NCI-H2029 (cell line): Measurements from ENCODE around the gene CPSF4L.

Experiments used
- DNase-seq: peaks from one replicate; lab custom pipeline; 2025; lab: John Stamatoyannopoulos, UW

The CPSF4L gene

GRCh38 chr17:73231841-73232586 is 29.7 kb downstream of the CPSF4L start:
- peak; percentile 87 for DNase-seq

- no peak for DNase-seq
Observed at GRCh38 chr17:73231395-73231794, 30.3 kb downstream of the CPSF4L start.

- no peak for DNase-seq
Observed at GRCh38 chr17:73230088-73230487, 31.6 kb downstream of the CPSF4L start.

DNA sequence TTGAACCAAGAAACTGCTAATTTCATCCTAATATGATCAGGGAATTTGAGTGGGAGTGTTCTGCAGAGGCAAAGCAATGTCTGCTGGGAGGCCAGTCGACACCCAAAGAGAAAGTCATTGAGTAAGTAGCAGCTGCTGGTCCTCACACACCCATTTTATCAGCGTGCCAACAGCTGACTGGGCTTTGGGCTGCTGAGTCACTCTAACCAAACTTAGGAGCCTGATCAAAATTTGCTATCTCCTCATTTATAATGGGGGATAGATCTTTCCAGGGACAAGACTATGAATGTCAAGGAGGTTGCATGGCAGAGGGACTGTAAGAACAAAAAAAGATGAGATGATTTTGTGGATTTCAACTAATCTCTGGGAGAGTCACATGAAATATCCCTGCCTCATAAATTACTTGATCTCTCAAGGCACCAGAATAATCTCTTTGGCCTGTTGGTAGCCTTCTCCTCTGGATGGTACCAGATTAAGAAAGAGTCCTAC is 32.9 kb downstream of the CPSF4L start:
- peak; percentile 29 for DNase-seq

GRCh38 chr17:73227944-73228343 is 33.7 kb downstream of the CPSF4L start:
- DNase-seq: no peak

GRCh38 chr17:73227379-73227778 is 34.3 kb downstream of the CPSF4L start:
- no peak for DNase-seq

GRCh38 chr17:73226556-73227172 is 35.0 kb downstream of the CPSF4L start:
- DNase-seq: no peak

DNA sequence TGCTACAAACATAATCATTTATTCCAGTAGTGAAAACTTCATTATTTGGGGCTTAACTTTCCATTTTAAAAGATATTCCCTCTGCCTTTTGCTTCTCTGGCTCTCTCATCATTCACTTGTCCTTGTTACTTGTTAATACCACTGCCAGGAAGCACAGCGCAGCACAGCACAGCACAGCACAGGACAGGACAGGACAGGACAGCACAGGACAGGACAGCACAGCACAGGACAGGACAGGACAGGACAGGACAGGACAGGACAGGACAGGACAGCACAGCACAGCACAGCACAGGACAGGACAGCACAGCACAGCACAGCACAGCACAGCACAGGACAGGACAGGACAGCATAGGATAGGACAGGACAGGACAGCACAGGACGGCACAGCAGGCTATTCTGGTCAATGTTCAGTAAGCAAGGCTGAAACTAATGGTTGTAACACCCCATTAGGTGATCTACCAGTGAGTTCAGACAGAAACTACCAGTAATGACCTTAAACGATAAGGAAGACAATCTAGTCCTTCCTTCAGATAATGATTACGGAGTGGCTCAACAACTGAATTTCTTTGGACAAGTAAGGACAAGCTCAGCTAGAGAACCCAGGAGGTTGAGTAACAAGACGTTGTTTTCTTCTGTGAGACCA is 36.9 kb downstream of the CPSF4L start:
- DNase-seq: no peak

DNA sequence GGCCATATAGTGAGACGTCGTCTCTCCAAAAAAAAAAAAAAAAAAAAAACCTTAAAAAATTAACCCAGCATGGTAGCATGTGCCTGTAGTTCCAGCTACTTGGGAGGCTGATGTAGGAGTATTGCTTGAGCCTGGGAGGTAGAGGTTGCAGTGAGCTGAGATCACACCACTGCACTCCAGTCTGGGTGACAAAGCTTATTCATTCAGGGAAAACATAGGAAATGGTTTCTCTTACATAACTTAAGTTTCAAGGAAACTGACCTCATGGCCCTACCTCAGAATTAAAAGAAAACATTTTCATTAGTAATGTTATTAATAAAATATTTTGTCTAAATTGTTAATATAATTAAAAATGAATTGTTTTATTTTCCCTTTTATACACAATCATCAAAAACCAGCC is 37.4 kb downstream of the CPSF4L start:
- no peak for DNase-seq

- DNase-seq: no peak
Observed at GRCh38 chr17:73223626-73224230, 38.0 kb downstream of the CPSF4L start.

- peak; percentile 62 for DNase-seq
Observed at GRCh38 chr17:73215447-73215846, 46.2 kb downstream of the CPSF4L start.

DNA sequence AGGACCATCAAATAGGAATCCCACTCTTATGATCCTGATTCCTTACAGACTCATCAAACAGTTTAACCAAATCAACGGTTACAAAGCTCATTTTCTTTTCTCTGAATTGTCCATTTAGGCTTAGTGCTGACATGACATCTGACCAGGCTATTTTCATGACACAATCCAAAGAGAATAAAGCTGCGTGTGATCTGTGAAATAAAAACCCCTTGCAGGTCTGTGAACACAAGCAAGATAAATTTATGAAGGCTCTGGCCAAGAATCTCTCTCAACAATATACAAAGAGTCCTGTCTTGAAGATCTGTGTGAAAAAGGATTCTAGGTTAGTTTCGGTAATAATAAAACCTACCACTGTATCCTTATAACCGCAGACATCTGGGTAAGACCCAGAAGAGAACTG is 46.8 kb downstream of the CPSF4L start:
- no peak for DNase-seq

GRCh38 chr17:73214008-73214407 is 47.7 kb downstream of the CPSF4L start:
- no peak for DNase-seq

- DNase-seq: no peak
Observed at GRCh38 chr17:73211745-73212144, 49.9 kb downstream of the CPSF4L start.

DNA sequence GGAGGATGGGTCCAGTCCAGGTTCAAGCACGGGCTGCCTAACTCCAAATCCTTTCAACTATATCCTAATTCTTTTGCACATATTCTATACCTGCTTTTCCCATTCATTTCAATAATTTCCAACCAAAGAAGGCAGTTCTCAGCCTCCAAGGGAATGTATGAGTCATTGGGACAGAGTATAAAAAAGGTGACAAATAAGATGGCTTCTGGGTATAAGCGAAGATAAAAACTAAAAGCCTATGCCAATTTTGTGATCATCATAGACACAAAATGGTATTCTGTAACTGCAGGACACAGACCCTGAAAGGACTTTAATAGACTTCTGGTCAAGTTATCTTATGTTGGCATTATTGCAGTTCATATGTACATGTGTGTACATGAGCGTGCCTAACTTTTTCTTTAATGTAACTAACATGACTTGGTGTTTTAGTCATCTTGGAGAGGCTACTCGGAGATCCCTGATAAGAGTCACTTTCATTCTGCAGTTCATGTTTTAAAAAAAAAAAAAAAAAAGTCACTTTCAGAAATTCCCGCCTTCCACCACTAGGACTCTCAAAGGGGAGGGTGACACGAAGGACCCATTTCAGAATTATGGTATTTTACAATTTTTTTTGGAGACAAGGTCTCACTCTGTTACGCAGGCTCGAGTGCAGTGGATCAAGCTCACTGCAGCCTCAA is 51.5 kb downstream of the CPSF4L start:
- DNase-seq: no peak

DNA sequence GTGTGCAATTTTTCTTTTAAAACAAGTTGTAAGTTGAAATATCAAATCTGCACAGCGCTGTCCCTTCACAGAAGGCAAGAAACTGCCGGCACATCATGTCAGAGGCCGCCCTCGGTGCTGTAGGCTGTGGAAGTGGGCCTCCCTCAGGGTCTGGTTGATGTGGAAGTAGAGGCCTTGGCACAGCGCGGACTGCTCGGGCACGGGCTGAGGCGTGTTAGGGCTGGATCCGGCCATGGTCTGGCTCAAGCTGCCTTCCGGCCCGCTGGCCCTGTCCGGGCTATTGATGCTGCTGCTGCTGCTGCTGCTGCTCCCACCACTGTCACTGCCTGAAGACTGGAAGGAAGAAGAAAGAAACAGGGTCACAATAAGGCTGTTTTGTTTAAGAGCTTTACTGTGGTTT is 52.2 kb downstream of the CPSF4L start:
- DNase-seq: no peak

GRCh38 chr17:73208139-73208827 is 53.4 kb downstream of the CPSF4L start:
- DNase-seq: no peak

DNA sequence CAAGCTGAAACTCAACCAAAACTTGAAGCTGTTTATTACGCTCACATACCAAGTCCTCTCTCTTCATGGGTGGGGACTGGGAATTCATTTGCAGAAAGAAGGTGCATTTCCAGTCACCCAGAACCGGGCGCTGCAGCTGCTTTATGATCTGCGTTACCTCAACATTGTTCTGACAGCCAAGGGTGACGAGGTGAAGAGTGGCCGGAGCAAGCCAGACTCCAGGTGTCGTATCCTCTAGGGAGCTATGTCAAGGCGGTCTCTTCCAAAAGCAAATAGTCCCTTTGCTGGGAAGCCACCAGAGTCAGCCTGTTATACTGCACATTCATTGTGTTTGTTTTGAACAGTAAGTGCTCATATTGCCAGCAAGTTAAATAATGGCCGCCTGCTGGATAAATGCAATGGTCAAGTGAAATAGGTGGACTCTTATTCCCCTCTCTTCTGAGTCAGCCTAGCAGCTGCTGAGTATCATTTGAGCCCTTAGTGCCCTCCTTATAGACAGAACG is 56.2 kb downstream of the CPSF4L start:
- peak; percentile 87 for DNase-seq

DNA sequence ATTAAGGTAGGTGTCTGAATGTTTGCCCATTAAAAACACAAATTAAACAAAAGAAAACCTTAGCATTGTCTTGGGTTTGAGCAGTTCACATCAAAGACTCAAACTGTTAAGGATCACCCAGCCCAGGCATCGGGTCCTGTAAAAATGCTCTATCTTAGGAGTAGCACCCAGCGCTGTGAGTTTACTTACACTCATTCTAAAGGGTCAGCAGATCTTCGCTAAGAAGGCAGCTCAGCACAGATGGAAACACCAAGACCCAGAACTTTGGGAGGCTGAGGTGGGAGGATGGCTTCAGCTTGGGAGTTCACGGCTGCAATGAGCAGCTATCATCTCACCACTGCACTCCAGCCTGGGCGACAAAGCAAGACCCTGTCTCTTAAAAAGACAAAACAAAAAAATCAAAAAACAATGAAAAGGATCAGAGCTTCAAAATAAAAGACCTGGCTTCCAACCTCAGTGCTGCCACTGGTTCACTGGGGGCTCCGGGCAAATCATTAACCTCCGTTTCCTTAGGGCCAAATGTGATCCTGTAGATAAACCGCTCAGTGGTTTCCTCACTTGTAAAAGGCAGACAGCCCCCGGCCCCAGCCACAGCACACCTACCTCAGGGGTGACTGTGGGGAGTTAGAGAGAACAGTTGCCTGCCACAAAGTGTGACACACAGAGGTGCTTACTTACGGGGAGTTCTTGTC is 57.7 kb downstream of the CPSF4L start:
- DNase-seq: no peak

DNA sequence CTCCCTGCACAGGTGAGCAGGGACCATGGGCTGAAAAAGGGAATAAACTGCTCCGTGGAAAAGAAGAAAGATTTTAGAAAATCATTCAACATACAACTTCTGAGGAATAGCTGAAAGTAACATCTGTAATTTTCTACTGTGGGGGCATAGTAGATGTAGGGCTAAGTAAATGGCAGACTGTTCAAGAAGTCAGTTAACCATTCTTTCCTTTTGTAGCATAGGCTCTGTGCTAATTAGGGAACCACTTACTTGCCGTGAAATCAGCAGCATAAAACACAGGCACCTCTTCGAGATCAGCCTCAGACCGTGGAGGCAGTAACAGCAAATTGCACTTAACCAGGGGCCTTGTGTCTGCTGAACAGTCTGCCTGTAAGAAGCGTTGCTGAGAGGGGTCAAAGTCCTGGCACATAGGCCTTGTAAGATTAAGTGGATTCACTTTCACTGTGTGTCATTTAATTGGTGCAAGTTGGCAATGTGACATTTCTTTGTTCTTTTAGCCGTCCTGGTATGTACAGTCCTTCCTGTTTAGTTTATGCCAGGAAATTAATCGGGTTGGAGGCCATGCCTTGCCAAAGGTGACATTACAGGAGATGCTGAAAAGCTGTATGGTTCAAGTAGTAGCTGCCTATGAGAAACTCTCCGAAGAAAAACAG is 58.4 kb downstream of the CPSF4L start:
- DNase-seq: peak; percentile 61
